DMS 273 treated with DMSO at 0.1 percent for 48 hours (cell line): Measurements from ENCODE around the gene FOXP1.

Source experiments
- DNase-seq: peaks from one replicate; lab custom pipeline; 2025; lab: John Stamatoyannopoulos, UW

FOXP1 gene

DNA sequence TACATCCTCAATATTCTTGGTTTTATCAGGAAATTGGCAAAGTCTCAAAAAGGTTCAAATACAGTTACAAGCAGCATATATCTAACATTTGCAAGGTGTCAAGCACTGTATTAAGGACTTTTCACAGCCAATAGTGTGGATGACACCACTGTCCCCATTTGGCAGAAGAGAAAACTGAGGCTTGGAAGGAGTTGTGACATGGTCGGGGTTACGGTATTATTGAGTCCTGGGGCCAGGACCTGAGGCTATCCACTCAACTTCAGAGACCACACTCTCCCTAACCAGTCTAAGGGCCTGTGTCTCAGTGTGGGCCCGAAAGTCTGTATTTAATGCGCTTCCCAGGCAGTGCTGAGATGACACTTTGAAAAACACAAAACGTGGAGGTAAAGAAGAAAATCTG is 99.1 kb downstream of the FOXP1 start:
- DNase-seq, result no peak

DNA sequence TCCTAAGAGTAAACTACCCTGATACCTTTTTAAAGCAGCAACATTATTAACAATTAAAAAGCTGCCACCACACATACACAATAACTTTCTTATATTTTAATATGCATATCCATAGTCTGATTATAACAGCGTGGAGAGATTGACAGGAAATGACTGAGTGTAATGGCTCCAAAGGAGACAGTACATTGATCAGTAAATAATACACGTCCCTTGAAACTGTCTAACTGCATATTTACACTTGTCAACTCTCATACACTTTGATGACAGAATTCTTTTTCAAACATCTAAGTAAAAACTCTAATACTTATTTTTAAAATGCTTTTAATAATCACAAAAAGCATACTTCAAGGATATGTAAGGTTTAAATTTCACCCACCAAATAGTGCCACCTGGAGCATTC is 99.5 kb downstream of the FOXP1 start:
- no peak for DNase-seq

DNA sequence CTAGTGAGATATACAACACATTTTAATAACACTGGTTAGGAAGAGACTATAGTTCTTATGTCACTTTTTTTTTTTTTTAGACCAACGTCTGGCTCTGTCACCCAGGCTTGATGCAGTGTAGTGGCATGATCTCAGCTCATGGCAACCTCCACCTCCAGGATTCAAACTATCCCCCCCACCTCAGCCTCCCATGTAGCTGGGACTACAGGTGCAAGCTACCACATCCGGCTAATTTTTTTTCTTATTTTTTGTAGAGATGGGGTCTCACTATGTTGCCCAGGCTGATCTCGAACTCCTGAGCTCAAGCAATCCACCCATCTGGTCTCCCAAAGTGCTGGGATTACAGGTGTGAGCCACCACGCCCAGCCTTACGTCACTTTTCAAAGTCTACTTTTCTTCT is 100.8 kb downstream of the FOXP1 start:
- DNase-seq, result no peak

DNA sequence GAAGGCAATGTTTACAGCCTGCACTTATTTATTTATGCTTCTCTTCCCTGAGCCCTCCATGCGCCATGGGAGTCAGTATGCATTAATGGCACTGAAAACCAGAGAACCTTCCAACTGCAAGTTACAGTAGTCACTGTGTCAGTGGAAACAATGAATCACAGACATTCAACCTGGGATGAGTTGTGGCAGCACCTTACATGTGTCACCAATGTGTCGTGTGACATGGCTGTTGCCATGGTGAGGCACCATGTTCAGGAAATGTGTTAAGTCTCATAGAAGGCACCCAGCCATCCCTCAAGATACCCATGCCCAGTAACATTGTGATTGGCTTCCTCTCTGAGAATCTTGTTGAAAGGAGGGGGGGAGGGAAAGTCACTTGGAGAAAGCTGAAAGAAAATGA is 105.0 kb downstream of the FOXP1 start:
- no peak for DNase-seq

DNA sequence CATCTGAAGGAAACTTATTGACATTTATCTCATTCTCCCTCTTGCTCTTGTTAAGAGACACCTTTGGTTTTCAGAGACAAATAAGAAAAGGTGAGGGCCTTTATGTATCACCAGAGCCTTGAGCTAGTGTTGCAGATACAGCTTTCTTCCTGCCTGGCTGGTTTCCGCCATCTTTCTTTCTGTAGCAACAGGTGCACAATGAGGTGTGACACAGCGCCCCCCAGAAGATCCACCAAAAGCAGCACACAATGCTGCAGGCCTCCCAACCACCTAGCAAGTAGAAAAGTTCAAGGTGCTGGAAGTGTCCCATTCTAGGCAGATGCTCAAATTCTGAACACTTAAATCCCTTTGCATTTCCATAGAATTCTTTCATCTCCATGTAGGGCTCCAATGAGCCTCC is 106.6 kb downstream of the FOXP1 start:
- no peak for DNase-seq

DNA sequence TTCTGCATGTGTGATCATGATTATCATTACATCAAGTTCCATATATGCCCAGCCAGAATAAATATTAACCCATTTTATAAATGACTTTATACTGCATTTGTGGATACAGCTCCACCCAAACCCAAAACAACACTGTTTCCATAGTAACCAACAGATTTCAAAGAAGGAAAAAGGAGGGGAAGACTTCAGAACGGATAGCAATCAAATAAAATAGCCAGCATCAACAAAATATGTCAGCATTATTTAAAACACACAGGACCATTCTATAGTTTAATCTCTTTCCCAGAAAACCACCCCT is 114.4 kb downstream of the FOXP1 start:
- DNase-seq, result no peak

DNA sequence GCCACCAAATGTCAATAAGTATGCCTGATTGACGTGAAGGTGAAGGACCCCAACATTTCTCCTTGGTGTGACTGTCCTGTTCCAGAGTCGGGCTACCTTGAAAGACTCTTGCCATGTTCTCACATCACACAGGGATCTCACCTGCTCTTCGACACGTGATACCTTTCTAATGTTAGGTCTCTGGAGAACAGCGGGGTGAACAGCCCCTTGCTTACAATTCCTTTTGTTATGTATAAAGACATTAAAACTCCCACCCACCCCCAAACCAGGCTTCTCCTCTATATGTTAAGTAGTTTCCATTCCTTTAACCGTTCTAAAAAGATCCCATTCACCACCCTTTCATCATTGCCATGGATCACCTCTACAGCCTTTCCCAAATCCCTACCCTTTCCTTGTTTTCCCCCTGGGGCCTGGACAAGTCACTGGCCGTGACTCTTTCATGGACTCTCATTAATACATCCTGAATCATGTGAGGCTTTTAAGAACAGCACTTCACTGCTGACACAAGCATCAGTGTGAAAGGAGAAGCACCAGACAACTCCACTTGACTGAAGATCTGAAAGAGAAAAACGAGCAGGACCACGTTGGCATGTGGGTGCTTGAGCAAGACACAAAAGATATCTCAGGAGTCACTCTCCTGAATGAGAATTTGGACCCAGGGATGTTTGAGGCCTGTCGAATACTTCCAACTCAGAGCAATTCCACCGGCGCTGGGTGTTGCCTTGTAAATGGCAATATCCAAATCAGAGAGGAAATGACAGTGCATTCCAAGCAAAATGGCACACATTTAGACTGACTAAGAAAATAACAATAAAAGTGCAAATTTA is 115.0 kb downstream of the FOXP1 start:
- no peak for DNase-seq

DNA sequence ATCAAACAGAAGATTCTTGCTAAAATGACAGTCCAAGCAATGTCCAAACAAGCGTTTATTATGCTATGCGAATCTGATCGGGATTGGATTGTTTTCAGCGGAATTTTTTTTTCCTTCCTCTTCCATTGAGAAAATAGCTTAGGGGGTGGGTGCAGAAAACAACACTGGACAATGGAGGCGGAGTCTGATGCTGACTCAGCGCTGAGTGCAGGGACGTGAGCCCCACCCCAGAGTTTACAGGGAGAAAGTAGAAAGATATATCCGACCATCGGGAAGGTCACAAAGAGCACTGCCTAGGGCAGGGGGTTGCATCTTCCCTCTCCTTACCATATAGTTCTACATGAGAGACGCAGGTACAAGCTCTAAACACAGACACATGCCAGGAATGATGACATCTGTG is 117.0 kb downstream of the FOXP1 start:
- no peak for DNase-seq

DNA sequence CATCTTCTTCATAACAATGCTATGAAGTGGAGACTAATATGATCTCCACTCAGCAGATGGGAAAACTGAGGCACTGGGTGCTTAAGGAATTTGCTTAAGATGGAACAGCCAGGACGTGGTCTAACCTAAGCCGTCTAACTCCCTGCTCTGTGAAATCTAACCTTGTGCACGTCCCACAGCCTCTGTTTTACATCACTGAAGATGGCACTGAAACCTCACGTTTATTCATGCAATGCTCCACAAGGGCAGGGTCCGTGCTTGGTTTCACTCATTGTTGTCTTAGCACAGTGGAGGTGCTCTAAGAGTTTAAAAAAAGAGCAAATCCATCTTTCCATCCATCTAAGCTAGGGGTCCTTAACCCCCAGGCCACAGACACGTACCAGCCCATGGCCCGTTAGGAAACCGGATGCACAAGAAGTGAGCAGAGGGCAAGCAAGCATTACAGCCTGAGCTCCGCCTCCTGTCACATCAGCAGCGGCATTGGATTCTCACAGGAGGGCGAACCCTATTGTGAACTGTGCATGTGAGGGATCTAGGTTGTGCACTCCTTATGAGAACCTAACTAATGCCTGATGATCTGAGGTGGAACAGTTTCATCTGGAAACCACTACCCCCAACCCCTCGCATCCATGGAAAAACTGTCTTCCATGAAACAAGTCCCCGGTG is 118.0 kb downstream of the FOXP1 start:
- DNase-seq, result no peak

DNA sequence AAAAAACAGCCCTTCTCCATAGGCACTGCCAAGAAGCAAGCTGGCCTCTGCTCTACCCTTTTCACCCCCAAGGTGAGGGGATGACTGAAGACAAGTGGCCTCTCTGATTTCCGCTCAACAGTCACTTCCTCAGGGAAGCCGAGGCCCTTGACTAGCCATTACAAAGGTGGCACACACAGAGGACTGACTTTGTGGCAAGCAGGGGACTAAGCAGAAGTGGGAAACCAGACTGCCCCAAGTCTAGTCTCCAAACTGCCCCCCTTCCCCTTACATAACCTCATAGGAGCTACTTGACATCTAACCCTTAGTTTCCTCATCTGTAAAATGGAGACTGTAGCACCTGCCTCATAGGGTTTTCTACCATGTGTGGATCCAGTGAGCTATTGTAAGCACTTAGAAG is 118.9 kb downstream of the FOXP1 start:
- no peak for DNase-seq

DNA sequence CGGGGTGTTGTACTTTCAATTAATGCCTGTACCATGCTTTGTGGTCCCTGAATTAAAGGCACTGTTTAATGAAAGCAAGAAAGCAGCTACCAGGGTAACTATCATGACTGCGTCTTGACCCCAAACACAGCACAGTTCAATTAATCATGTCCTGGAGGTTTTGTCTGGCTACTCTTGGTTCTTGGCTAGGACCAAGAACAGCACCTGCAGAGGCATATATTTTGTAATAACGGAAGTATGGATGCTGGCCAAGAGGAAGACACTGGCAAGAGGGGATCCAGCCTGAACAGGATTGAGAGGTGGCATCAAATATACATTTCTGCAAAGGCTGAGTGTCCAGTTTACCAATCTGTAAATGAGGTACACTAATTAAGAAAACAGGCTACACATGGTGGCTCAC is 119.9 kb downstream of the FOXP1 start:
- DNase-seq, result no peak

DNA sequence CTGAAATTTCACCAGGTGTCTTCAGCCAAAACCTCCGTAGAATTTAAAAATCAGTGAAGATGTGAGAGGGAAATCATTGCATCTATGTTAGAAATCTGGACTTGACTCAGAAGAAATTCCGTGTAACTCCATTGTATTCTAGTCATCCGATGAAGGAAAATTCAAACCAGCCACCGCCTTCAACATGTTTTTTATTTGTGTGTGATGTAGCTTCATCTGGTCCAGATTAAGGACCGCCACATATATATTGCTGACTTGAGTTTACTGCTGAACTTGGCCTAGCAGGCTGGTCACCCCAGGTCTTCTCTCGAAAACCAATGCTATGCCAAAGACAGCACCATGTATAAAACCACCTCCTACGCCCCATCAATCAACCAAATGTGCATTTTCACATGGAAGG is 120.9 kb downstream of the FOXP1 start:
- no peak for DNase-seq

DNA sequence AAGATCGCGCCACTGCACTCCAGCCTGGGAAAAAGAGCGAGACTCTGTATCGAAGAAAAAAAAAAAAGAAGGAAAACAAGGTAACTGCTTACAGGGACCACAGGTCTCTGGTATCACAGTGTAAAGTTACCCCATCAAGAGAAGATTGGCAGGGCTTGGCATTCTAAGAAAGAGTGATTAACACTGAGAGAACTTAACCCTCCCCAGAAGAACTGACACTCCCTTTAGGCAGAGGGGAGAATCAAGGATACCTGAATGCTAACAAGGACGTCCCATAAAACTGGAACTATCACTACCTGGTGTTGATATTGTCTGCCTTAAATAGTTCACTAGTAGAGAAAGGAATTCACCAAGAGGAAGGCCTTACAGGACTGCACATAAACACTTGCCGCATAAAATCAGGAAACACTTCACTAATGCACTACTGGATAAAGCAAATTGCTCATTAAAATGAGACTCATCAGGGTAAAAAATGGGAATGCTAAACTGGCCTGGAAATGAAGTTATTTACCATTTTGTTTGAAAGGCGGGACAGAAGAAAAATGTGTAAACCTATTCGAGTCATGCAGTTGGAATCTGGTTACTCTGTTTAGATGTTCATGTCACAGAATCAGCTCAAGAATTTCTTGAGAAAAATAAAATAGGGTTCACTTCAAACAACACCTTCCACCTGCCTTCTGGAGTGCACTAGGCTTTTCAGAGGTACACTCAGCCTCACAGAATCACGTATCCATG is 121.6 kb downstream of the FOXP1 start:
- DNase-seq, result no peak

DNA sequence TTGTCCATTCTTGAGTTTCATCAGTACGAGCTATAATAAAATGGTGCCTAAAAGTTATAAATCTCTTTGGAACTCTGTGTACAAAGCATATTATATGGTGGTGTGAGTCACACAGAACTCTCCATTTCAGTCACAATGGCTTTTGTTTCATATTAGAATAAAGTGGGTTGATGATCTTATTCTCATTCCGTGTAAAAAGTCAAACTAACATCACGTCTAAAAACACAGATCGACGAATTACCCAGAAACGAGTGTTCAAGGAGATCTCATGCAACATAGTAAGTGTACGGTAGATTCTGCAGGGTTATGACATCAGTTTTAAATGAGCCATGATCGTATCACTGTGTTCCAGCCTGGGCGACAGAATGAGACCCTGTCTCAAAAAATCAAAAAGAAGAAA is 122.4 kb downstream of the FOXP1 start:
- no peak for DNase-seq

DNA sequence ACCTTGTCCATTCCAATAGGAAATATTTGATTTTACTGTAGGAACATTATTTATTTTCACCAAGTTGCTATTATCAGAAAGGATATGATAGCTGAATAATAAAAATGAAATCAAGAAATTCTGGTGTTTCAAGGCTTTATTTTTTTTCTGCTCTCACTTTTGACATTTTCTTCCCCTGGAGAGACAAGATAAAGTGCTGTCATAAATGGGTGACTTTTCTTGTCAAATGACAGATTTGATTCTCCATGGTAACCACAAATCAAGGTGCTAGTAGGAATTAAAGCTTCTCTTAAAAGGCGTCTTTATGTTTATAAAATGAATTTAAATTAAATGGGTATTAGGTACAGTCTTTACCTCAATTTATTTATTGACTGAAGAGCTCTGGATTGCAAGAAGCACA is 124.6 kb downstream of the FOXP1 start:
- no peak for DNase-seq

DNA sequence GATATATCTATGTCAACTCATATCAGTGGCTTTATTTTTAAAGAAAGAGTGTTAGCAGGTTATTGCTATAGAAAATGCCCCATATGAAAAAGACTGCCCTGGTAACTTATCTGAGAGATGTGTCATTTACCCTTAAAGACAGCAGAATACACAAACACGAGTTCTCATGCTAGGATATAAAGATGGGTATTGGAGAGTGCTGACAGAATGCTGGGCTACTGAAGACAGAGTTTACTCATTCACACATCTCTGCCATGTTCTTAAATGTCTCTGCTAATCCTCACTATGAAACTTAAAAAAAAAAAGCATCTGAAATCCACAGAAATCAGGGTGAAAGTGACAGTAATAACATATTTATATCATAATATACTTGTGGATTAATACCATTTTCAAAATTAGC is 126.7 kb downstream of the FOXP1 start:
- no peak for DNase-seq

DNA sequence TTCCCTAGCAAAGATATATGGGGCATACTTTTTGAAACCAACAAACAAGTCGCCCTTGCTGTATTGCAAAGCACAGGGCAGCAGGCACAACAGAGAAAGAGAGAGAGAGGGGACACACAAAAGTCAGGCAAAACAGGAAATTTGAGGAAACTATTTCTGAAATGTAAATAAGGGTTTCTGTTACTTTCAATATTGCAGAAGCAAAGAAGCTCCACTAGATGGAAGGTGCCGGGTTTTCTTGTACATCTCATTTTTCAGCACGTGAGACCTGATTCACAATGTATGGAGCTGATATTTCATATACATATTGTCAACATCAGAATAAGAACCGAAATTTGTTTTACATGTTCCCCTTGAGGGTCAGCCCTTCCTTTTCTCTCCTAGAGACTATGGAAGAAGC is 127.4 kb downstream of the FOXP1 start:
- no peak for DNase-seq

DNA sequence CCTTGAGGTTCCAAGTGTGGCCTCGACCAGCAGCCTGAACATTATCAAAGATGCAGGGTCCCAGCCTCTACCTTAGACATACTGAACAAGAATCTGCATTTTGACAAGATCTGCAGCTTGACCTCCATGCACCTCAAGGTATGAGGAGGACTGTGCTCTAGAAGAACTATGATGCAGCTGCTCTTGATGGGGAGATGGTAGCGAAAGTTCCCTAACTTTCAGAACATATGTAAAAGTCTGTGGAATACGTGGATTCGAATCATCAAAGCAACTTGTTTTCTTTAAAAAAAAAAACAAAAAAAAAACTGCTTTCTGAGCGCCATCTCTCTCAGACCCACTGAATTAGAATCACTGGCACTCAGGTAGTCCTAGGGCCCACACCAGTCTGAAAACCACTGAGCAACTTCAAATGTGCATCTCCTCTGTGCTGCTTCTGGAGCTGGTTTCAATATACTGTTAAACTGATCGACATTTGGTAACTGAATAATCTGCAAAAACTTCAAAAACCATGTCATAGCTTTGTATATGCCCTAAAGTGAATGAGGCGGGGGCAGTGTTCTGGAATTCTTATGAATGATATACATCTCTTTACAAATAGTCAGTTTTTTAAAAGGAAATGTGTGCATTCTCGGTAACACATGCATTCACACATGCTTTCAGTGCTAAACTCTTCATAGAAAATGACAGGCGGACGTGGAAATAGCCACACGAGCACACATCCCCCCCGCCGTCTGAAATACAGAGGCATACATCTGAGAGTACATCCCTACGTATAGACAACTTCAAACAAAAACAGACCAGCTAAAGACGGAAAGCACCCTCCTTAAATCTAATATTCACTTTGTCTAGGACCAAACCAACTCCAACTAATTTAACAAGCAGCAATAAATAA is 128.8 kb downstream of the FOXP1 start:
- no peak for DNase-seq

DNA sequence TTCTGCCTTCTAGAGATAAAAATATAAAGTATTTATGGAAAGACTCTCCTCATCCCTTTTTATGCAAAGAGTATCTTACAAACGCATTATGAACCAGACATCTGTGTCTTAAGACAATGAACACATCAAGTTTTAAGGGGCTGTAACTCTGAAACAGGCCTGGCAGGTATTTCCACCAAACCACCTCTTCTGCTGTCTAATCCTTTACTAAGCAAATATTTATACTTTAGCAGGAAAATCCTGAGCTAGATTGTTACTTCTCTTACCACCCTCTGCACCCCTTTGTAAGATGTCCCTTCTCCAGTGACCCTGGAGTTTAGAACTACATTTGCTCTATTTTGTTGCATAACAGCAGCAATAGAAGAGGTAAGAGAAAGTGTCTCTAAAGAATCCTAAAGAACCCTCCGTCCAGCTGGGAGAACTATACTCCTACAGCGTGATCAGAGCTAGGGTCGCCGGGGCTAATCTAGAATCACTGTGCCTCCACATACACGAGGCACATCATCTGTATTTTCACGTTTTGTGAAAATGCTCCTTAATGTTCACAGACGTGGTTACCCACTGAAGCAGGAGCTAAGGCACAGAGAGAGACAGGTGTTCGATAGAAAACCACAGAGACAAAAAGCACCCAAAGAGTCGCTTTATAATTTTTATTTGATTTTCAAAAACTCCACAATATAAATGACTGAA is 129.6 kb downstream of the FOXP1 start:
- DNase-seq, result no peak

DNA sequence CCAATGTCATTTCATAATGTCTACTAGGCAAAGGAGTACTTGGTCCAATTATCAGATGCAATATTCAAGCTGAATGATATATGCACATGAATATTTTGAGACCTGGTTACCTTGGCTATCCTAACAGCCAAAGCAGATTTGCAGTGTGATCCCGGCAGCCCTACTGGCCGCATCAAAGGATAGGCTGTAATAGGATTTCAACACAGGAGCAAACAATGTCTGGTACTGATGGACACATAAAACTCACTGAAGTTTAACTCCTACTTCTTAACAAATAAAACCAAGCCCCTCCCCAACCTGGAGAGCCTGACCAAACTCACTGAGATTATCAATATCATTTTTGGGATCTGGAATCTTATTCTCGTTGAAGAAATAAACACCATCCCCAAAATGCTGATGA is 130.2 kb downstream of the FOXP1 start:
- no peak for DNase-seq

DNA sequence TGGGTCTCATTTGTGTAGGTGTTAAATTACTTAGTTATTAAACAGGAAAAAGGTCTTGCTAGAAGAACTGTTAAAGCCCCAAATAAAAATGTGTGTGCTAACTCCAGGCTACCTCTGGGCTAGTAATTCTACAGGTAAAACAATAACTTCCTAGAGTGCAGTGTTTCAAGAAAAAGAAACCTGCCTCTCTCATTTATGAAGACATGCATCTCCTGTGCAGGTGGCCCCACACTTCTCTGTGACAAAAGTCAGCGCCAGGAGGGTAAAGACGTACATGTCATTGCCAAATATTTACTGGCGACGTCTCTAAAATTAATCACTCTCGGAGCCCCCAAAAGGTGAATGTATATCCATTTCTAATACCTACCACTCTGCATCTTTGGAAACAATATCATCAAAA is 131.7 kb downstream of the FOXP1 start:
- no peak for DNase-seq

DNA sequence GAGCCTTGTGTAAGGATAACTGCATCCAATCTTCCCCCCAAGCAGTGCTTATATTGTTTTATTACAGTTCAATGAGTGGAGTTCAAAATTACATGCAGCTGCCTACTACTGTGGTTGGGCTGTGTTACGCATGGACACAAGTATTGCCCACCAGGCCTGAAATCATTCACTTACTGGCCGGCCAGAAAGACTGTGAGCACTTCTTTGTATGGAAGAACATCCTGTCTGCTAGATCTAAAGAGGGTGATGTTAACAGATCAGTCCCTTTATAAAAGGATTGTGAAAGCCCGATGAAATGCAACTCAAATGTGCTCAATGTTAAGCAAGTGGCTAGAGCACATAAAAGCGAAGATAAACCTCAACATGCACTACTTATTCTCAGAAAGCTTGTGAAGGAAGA is 132.5 kb downstream of the FOXP1 start:
- no peak for DNase-seq
